Loucy (cell line): ENCODE measurements around the gene WDHD1.

Experiments used
- H2AFZ ChIP-seq: fragments of 200-600 bp; sonication (generic); 2 replicates; pipeline ENCODE4 v1.6.0; 2016; ENCODE audit warnings: antibody characterized with exemption, mild to moderate bottlenecking, low read length, moderate library complexity
- H3F3A ChIP-seq: fragments of 200-600 bp; 2 replicates; pipeline ENCODE4 v1.6.0; 2016; ENCODE audit warnings: antibody characterized with exemption, low read depth, mild to moderate bottlenecking
- H3K27me3 ChIP-seq: fragments of 200-600 bp; sonication (generic); 2 replicates; pipeline ENCODE4 v1.6.1; 2014; ENCODE audit warnings: low read length, mild to moderate bottlenecking; ENCODE audit not compliant: insufficient read depth, poor library complexity, severe bottlenecking
- H3K36me3 ChIP-seq: fragments of 200-600 bp; sonication (generic); 2 replicates; pipeline ENCODE4 v1.6.1; 2016; ENCODE audit warnings: low read length; ENCODE audit not compliant: insufficient read depth
- H3K4me1 ChIP-seq: fragments of 200-600 bp; sonication (generic); 2 replicates; pipeline ENCODE4 v1.5.1; 2014; ENCODE audit warnings: low read length, mild to moderate bottlenecking; ENCODE audit not compliant: insufficient read depth, poor library complexity, severe bottlenecking
- H3K4me2 ChIP-seq: fragments of 200-600 bp; sonication (generic); 2 replicates; pipeline ENCODE4 v1.6.0; 2014; ENCODE audit warnings: antibody characterized with exemption, low read length, low read depth, mild to moderate bottlenecking; ENCODE audit not compliant: poor library complexity, severe bottlenecking
- H3K4me3 ChIP-seq: fragments of 200-600 bp; sonication (generic); 2 replicates; pipeline ENCODE4 v1.5.1; 2014; ENCODE audit warnings: low read length, mild to moderate bottlenecking, mixed read lengths; ENCODE audit not compliant: poor library complexity, severe bottlenecking
- H3K79me2 ChIP-seq: fragments of 200-600 bp; sonication (generic); 2 replicates; pipeline ENCODE4 v1.6.1; 2014; ENCODE audit warnings: low read length; ENCODE audit not compliant: insufficient read depth
- H3K9ac ChIP-seq: fragments of 200-600 bp; sonication (generic); 2 replicates; pipeline ENCODE4 v1.6.0; 2014; ENCODE audit warnings: mild to moderate bottlenecking, low read depth, low read length, moderate library complexity; ENCODE audit not compliant: poor library complexity, severe bottlenecking
- H3K9me2 ChIP-seq: fragments of 200-600 bp; sonication (generic); replicated peaks from 2 replicates; pipeline ENCODE4 v1.6.1; 2016; ENCODE audit warnings: low read depth, low read length, mixed read lengths
- H3K9me3 ChIP-seq: fragments of 200-600 bp; sonication (generic); 2 replicates; pipeline ENCODE4 v1.6.1; 2014; ENCODE audit warnings: mild to moderate bottlenecking, antibody characterized with exemption, low read length, low read depth; ENCODE audit not compliant: insufficient read depth
- H4K20me1 ChIP-seq: fragments of 200-600 bp; sonication (generic); 2 replicates; pipeline ENCODE4 v1.6.0; 2014; ENCODE audit warnings: antibody characterized with exemption, low read length, mild to moderate bottlenecking; ENCODE audit not compliant: insufficient read depth, poor library complexity, severe bottlenecking
- CTCF ChIP-seq: fragments of 200-600 bp; sonication (generic); conservative IDR thresholded peaks from 2 replicates; pipeline ENCODE4 v1.5.1; 2014; ENCODE audit warnings: mild to moderate bottlenecking, antibody characterized with exemption, low read length
- EZH2phosphoT487 ChIP-seq: fragments of 200-600 bp; IDR thresholded peaks from 2 replicates; pipeline ENCODE4 v1.6.1; 2018; ENCODE audit warnings: antibody characterized with exemption, mild to moderate bottlenecking, moderate library complexity, borderline replicate concordance

Gene WDHD1

GRCh38 chr14:55073856-55074255 lies 47.0 kb upstream of the WDHD1 start:
- H3K9me2 ChIP-seq: no peaks in the 10 kb centered on the region
- no peak for TF ChIP-seq EZH2phosphoT487
- no peak for TF ChIP-seq CTCF
- no peaks in the 10 kb centered on the region for H4K20me1 ChIP-seq
- no peaks in the 10 kb centered on the region for H3K27me3 ChIP-seq
- no peak overlapping the region for H3K4me2 ChIP-seq
- peaks cover 11% of the 10 kb centered on the region for H3K4me1 ChIP-seq
- H3K4me3 ChIP-seq: no peak overlapping the region
- H3K79me2 ChIP-seq: no peaks in the 10 kb centered on the region
- no peaks in the 10 kb centered on the region for H3K9me3 ChIP-seq
- no peak overlapping the region for H3K9ac ChIP-seq
- H2AFZ ChIP-seq: no peak overlapping the region
- H3K36me3 ChIP-seq: no peaks in the 10 kb centered on the region
- H3F3A ChIP-seq: no peaks in the 10 kb centered on the region

DNA sequence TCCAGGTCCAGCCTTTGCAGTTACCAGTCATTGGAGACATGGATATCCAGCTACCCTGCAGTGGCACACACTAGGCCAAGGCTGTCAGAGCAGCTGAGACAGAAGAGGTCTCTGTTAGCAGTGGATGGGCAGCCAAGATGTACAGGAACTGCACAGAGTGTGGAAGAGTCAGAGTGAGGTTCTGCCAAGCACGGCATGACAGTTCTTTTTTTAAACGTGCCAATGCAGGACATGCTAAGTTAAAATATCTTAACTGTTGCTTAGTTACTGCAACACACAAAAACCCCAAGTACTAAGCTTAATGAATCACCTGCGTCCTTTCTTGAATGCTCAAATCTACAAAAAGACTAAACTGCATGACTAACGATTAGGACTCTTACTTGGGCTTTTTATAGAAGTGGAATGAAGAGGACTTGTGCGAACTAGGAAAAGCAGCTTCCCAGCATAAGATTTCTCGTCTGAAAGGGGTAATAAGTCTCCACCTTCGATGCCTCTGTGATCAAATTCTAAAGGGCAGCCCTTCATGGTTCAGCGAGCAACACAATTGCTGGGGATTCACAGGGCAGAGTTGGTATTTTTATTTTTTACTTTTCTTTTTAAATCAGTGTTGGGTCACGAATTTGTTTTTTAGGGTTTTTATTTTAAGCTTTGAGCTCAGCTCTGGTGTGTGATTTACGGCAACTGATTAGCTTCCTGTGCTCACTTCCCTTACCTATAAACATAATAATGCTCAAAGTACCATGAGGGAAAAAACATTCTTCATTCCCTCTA lies 45.2 kb upstream of the WDHD1 start:
- Histone ChIP-seq H3K9me3 (no peaks in the 10 kb centered on the region), H3K27me3 (no peaks in the 10 kb centered on the region), H3F3A (no peaks in the 10 kb centered on the region), H3K9me2 (no peaks in the 10 kb centered on the region), H2AFZ (no peak overlapping the region), H3K4me3 (no peak overlapping the region), H3K36me3 (no peaks in the 10 kb centered on the region), H4K20me1 (no peaks in the 10 kb centered on the region), H3K79me2 (no peaks in the 10 kb centered on the region), H3K4me1 (peaks cover 11% of the 10 kb centered on the region), H3K4me2 (no peak overlapping the region), H3K9ac (no peak overlapping the region)
- TF ChIP-seq CTCF (no peak), EZH2phosphoT487 (no peak)

- no peak for TF ChIP-seq EZH2phosphoT487
- no peaks in the 10 kb centered on the region for H4K20me1 ChIP-seq
- H3K4me3 ChIP-seq: no peak overlapping the region
- H2AFZ ChIP-seq: no peak overlapping the region
- H3K79me2 ChIP-seq: no peaks in the 10 kb centered on the region
- no peaks in the 10 kb centered on the region; the same call in 1 of the 2 replicates for H3K36me3 ChIP-seq
- no peak overlapping the region for H3K9ac ChIP-seq
- no peaks in the 10 kb centered on the region for H3K27me3 ChIP-seq
- peaks cover 11% of the 10 kb centered on the region for H3K4me1 ChIP-seq
- no peaks in the 10 kb centered on the region for H3K9me3 ChIP-seq
- H3F3A ChIP-seq: no peaks in the 10 kb centered on the region
- no peak overlapping the region for H3K4me2 ChIP-seq
- no peaks in the 10 kb centered on the region for H3K9me2 ChIP-seq
Observed at GRCh38 chr14:55070981-55071411, 44.1 kb upstream of the WDHD1 start.

DNA sequence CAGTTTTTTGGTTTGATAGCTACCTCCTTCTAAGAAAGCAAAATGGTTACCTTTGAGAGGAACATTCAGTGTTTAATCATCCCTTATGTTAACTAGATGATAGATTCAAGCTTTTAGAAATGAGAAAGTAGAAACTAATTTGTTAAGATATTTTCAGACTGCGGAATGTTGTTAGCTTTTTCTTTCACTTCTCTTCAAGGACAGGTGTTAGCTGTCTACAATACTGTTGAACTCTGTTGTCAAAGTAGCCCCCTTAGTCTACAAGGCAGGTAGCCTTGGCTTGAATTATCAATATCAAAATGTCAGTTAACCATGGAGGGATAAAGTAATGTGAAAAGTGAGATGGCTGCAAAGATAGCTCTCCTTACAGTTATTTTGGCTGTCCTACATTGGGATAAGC lies 39.3 kb upstream of the WDHD1 start:
- Histone ChIP-seq H3K9me2 (no peaks in the 10 kb centered on the region), H3K9me3 (no peaks in the 10 kb centered on the region), H3K4me2 (no peak overlapping the region), H3K4me1 (no peaks in the 10 kb centered on the region), H3F3A (no peaks in the 10 kb centered on the region), H3K27me3 (no peaks in the 10 kb centered on the region), H4K20me1 (peaks cover 13% of the 10 kb centered on the region), H3K36me3 (peaks cover 42% of the 10 kb centered on the region; the same call in 1 of the 2 replicates), H3K79me2 (peaks cover 14% of the 10 kb centered on the region; the same call in 1 of the 2 replicates), H3K9ac (no peak overlapping the region), H3K4me3 (no peak overlapping the region), H2AFZ (no peak overlapping the region)
- TF ChIP-seq EZH2phosphoT487 (no peak), CTCF (no peak)
